ENCODE results near the gene PHF21A. TPM values are rescaled to one million over a fixed set of nuclear protein-coding genes. Genes with fewer than 3 reads are reported as not detected.
A peak's percentile ranks its signal among the peaks of the same experiment; 100 is the strongest.
"Not testable (repeated sequence)": the region's sequence is repeated elsewhere in the genome, so short reads cannot be mapped to it uniquely, and the experiment has no call there.

The PHF21A gene
- total RNA-seq, 4 donors from 2014 or later, result 9.8 to 20.2 (median 15.4) TPM

- peak; percentile 17 to 36 for DNase-seq
- Histone ChIP-seq H3K4me1 (peaks cover 40 to 45% of the 10 kb centered on the region in 2 donors), H3K27me3 (no peaks in the 10 kb centered on the region), H3K9me3 (no peaks in the 10 kb centered on the region), H3K4me3 (peak overlapping the region; percentile 73 to 88 (median 76)), H3K36me3 (no peaks in the 10 kb centered on the region), H3K27ac (peak overlapping the region; percentile 96 to 100 (median 98))
- in situ Hi-C loops (cut with MboI; ENCODE audit: low sequenced_read_pairs in 4 of 4), result loop anchor here in 1 of 4 donors (10.0 kb wide), 1 partner anchor 195 kb away; no protein-coding TSS in a partner anchor
- ATAC-seq, result peak; percentile 19 to 26
- intact Hi-C loops (cut with DNase I; ENCODE audit: low total_unique reads), result loop anchor here (5.0 to 10.0 kb wide), 4 partner anchors 118 to 255 kb away; partner anchors contain the start of gene DGKZ
- TF ChIP-seq CTCF (IDR thresholded peaks at IDR 0.05 in 4 of 5, conservative IDR thresholded peaks at IDR 0.05 in 1 of 5) (no peak), POLR2A (IDR thresholded peaks at IDR 0.05) (peak; percentile 20 to 29)
Observed at GRCh38 chr11:46119352-46120216, 1.7 kb downstream of the PHF21A start.

- in situ Hi-C loops (cut with MboI; ENCODE audit: low sequenced_read_pairs in 4 of 4) (no loop called here), intact Hi-C loops (cut with DNase I; ENCODE audit: low total_unique reads) (no loop called here)
- Histone ChIP-seq H3K9me3 (no peaks in the 10 kb centered on the region), H3K4me1 (peaks cover 47 to 52% of the 10 kb centered on the region in 2 donors), H3K36me3 (no peaks in the 10 kb centered on the region), H3K27me3 (no peaks in the 10 kb centered on the region), H3K27ac (peak overlapping the region; percentile 96 to 100 (median 98)), H3K4me3 (peak overlapping the region; percentile 73 to 88 (median 76))
- no peak for TF ChIP-seq CTCF (IDR thresholded peaks at IDR 0.05 in 4 of 5, conservative IDR thresholded peaks at IDR 0.05 in 1 of 5)
- no peak for TF ChIP-seq POLR2A (IDR thresholded peaks at IDR 0.05)
- no peak for DNase-seq
- ATAC-seq, result no peak
Observed at GRCh38 chr11:46118702-46119351, 2.4 kb downstream of the PHF21A start.

- no peak for TF ChIP-seq CTCF (IDR thresholded peaks at IDR 0.05 in 4 of 5, conservative IDR thresholded peaks at IDR 0.05 in 1 of 5)
- no peak for TF ChIP-seq POLR2A (IDR thresholded peaks at IDR 0.05)
- peak overlapping the region in 1 of 4 donors; percentile 88 for H3K4me3 ChIP-seq
- peak overlapping the region in 3 of 4 donors; percentile 96 to 100 (median 97) for H3K27ac ChIP-seq
- H3K27me3 ChIP-seq, result no peaks in the 10 kb centered on the region
- H3K9me3 ChIP-seq, result no peaks in the 10 kb centered on the region
- peaks cover 53 to 54% of the 10 kb centered on the region in 2 donors for H3K4me1 ChIP-seq
- intact Hi-C loops (cut with DNase I; ENCODE audit: low total_unique reads) (no loop called here), in situ Hi-C loops (cut with MboI; ENCODE audit: low sequenced_read_pairs in 4 of 4) (no loop called here)
- H3K36me3 ChIP-seq, result no peaks in the 10 kb centered on the region
- DNase-seq, result no peak
- no peak for ATAC-seq
Observed at GRCh38 chr11:46117842-46118241, 3.4 kb downstream of the PHF21A start.

- H3K4me3 ChIP-seq; DNase-seq; H3K36me3 ChIP-seq; H3K9me3 ChIP-seq; H3K27me3 ChIP-seq; in situ Hi-C loops (cut with MboI; ENCODE audit: low sequenced_read_pairs in 4 of 4); ATAC-seq; intact Hi-C loops (cut with DNase I; ENCODE audit: low total_unique reads): not testable (repeated sequence)
- peaks cover 55 to 60% of the 10 kb centered on the region in 2 donors for H3K4me1 ChIP-seq
- H3K27ac ChIP-seq, result peak overlapping the region in 3 of 4 donors; percentile 13 to 61 (median 26)
Observed at GRCh38 chr11:46116712-46117037, 4.6 kb downstream of the PHF21A start.

Data from gastrocnemius medialis (tissue), 4 donors.